ENCODE results near the gene PCDHA4.
"Not testable (repeated sequence)": the region's sequence is repeated elsewhere in the genome, so short reads cannot be mapped to it uniquely, and the experiment has no call there.

Gene PCDHA4

DNA sequence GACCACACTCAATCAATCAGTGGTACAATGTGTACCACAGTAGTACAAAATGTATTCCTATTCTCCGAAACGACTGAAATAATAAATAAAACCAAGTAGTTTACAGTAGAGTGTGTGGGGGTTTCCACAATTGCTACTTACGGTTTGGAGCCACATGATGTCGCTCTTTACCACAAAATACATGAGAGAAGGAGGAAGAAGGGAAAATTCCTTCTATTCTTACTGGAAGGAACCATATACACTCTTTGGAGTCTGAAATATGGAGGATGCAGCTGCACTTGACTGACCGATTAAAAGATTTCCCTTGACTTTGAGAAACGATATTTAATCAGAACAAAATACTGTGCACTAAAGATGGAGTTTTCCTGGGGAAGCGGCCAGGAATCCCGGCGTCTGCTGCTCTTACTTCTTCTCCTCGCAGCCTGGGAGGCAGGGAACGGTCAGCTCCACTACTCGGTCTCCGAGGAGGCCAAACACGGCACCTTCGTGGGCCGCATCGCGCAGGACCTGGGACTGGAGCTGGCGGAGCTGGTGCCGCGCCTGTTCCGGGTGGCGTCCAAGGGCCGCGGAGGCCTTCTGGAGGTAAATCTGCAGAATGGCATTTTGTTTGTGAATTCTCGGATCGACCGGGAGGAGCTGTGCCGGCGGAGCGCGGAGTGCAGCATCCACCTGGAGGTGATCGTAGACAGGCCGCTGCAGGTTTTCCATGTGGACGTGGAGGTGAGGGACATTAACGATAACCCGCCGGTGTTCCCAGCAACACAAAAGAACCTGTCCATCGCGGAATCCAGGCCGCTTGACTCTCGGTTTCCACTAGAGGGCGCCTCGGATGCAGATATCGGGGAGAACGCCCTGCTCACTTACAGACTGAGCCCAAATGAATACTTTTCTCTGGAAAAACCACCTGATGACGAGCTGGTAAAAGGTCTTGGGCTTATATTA lies at the start of gene PCDHA4:
PCDHA4 (plus strand) TSS at position 235 of the 942 bp plus-strand sequence.
- no peak for DNase-seq

DNA sequence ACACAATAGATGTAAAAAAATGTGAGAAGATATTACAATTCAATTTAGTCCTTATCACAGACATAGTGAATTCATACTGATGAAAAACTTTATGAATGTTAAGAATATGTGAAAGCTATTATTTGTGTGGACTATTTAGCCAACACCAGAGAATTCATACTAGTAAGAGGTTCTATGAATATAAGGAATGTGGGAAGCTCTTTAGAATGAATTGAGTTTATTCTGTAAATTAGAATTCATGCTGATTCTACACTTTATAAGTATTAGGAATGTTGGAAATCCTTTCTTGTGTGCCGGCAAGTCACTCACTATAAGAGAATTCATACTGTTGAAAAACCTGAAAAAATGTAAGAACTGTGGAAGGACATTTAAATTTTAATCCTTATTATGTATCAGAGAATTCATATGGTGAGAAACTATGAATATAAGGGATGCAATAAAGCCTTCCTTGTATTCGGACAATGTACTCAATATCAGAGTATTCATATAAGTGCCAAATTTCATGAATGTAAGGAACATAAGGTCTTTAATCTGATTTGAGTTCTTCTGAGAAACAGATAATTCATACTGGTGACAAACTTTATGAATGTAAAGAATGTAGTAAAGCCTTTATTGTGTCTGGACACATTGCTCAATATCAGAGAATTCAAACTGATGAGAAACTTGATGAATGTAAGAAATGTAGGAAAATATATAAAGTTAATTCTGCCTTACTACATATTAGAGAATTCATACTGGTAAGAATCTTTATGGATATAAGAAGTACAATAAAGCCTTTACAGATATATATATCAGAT lies 42.5 kb upstream of the PCDHA4 start:
- DNase-seq = no peak

DNA sequence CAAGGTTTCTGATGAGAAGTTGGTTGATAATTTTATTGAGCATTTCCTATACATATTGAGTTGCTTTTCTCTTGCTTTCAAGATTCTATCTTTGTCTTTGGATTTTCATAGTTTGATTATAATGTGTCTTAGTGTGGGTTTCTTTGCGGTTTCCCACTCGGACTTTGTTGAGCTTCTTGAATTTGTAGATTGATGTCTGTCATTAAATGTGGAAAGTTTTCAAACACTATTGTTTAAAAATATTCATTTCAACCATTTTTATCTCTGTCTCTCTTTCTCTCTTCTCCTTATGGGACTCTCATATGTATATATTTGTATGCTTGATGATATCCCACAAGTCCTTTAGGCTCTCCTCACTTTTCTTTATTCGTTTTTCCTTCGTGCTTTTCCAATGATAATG lies 39.4 kb upstream of the PCDHA4 start:
- DNase-seq = no peak

DNA sequence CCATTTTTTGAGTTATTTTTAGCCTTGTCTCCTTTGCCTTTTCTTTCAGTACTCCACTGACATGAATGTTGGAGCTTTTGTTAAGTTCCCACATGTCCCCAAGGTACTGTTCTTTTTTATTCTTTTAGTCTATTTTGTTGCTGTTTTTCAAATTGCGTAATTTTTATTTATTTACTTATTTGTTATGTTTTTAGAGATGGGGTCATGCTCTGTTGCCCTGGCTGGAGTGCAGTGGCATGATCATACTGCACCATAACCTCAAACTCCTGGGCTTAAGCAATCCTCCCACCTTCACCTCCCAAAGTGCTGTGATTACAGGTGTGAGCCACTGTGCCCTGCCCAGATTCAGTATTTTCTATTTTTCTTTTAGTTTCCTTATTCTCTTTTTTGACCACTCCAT lies 26.4 kb upstream of the PCDHA4 start:
- DNase-seq = no peak

DNA sequence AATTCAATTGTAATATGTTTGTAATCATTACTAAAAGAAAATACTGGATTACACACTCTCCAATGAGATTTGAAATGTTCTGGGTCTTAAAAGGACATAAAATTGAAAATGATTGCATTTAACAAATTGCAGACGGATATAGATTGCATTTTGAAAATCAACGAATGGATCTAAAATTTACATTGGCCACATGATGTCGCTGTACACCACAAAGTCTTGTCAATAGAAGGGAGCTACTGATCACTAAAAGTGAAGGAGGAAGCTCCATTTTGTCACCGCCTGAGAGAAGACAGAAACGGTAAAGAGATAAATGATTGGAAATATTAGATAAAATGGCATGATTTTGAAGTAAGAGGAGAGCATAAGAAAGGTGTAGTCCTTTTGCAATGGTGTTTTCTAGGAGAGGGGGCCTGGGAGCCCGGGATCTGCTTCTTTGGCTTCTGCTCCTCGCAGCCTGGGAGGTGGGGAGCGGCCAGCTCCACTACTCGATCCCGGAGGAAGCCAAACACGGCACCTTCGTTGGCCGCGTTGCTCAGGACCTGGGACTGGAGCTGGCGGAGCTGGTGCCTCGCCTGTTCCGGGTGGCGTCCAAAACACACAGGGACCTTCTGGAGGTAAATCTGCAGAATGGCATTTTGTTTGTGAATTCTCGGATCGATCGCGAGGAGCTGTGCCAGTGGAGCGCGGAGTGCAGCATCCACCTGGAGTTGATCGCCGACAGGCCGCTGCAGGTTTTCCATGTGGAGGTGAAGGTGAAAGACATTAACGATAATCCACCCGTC lies 20.8 kb upstream of the PCDHA4 start, which contains the start of gene PCDHA1:
PCDHA1 (plus strand) TSS at position 236 of the 782 bp plus-strand sequence.
- no peak for DNase-seq

DNA sequence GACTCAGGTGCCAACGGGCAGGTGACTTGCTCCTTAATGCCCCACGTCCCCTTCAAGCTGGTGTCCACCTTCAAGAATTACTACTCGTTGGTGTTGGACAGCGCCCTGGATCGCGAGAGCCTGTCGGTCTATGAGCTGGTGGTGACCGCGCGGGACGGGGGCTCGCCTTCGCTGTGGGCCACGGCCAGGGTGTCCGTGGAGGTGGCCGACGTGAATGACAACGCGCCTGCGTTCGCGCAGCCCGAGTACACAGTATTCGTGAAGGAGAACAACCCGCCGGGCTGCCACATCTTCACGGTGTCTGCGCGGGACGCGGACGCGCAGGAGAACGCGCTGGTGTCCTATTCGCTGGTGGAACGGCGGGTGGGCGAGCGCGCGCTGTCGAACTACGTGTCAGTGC lies 19.4 kb upstream of the PCDHA4 start:
- not testable (repeated sequence) for DNase-seq

DNA sequence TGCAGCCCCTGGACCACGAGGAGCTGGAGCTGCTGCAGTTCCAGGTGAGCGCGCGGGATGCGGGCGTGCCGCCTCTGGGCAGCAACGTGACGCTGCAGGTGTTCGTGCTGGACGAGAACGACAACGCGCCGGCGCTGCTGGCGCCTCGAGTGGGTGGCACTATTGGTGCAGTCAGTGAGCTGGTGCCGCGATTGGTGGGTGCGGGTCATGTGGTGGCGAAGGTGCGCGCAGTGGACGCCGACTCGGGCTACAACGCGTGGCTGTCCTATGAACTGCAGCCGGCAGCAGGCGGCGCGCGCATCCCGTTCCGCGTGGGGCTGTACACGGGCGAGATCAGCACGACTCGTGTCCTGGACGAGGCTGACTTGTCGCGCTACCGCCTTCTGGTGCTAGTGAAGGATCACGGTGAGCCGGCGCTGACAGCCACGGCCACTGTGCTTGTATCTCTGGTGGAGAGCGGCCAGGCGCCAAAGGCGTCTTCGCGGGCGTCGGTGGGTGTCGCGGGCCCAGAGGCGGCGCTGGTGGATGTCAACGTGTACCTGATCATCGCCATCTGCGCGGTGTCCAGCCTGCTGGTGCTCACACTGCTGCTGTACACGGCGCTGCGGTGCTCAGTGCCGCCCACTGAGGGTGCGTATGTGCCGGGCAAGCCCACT lies 18.9 kb upstream of the PCDHA4 start:
- not testable (repeated sequence) for DNase-seq

DNA sequence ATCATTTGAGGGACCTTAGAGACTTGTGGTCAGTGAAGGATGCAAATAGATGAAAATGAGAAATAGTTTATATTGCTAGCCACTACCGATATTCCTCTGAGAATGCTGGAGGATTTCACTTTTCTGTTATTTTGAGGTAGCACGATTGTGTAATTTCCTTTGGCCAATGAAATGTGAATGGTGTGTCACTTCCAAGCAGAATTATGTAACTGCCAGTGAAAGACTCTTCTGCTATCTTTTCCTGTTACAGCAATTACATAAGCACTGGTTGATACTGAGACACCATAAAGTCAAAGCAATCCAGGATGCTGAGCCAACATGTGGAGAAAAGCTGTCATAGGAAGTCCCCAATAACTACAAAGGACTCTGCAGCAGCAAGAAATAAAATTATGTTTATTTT lies 15.8 kb upstream of the PCDHA4 start:
- DNase-seq = no peak

DNA sequence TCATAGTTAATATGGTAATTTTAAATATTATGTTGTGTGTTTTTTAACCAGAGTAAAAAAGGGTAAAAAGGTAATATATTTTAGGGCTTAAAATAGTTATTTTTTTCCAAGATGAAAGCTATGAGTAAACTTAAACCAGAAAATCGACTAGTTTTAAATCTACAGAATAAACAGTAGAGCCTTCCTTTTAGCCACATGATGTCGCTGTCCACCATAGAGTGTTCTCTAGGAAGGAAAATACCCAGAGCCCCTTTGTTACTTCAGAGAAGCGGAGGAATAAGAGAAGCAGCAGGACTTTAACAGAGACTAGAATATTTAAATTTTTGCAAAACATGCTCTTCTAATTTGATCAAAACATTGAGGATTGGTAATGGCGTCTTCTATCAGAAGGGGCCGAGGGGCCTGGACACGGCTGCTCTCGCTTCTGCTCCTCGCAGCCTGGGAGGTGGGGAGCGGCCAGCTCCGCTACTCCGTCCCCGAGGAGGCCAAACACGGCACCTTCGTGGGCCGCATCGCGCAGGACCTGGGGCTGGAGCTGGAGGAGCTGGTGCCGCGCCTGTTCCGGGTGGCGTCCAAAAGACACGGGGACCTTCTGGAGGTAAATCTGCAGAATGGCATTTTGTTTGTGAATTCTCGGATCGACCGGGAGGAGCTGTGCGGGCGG lies 12.1 kb upstream of the PCDHA4 start, which contains the start of gene PCDHA2:
PCDHA2 (plus strand) TSS at position 258 of the 664 bp plus-strand sequence.
- no peak for DNase-seq

DNA sequence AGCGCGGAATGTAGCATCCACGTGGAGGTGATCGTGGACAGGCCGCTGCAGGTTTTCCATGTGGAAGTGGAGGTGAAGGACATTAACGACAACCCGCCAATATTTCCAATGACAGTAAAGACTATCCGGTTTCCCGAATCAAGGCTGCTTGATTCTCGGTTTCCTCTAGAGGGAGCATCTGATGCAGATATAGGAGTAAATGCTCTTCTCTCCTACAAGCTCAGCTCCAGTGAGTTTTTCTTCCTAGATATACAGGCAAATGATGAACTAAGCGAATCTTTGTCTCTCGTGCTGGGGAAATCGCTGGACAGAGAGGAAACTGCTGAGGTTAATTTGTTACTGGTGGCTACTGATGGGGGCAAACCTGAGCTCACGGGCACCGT lies 11.6 kb upstream of the PCDHA4 start:
- no peak for DNase-seq

DNA sequence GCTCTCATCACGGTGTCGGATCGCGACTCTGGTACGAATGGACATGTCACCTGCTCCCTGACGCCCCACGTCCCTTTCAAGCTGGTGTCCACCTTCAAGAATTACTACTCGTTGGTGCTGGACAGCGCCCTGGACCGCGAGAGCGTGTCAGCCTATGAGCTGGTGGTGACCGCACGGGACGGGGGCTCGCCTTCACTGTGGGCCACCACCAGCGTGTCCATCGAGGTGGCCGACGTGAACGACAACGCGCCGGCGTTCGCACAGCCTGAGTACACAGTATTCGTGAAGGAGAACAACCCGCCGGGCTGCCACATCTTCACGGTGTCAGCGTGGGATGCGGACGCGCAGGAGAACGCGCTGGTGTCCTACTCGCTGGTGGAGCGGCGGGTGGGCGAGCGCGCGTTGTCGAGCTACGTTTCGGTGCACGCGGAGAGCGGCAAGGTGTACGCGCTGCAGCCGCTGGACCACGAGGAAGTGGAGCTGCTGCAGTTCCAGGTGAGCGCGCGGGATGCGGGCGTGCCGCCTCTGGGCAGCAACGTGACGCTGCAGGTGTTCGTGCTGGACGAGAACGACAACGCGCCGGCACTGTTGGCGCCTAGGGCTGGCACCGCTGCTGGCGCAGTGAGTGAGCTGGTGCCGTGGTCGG lies 10.7 kb upstream of the PCDHA4 start:
- DNase-seq = not testable (repeated sequence)

DNA sequence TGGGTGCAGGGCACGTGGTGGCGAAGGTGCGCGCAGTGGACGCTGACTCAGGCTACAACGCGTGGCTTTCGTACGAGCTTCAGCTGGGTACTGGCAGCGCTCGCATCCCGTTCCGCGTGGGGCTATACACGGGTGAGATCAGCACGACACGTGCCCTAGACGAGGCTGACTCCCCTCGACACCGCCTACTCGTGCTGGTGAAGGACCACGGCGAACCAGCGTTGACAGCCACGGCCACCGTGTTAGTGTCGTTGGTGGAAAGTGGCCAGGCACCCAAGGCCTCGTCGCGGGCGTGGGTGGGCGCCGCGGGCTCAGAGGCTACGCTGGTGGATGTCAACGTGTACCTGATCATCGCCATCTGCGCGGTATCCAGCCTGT lies 10.2 kb upstream of the PCDHA4 start:
- DNase-seq = no peak

DNA sequence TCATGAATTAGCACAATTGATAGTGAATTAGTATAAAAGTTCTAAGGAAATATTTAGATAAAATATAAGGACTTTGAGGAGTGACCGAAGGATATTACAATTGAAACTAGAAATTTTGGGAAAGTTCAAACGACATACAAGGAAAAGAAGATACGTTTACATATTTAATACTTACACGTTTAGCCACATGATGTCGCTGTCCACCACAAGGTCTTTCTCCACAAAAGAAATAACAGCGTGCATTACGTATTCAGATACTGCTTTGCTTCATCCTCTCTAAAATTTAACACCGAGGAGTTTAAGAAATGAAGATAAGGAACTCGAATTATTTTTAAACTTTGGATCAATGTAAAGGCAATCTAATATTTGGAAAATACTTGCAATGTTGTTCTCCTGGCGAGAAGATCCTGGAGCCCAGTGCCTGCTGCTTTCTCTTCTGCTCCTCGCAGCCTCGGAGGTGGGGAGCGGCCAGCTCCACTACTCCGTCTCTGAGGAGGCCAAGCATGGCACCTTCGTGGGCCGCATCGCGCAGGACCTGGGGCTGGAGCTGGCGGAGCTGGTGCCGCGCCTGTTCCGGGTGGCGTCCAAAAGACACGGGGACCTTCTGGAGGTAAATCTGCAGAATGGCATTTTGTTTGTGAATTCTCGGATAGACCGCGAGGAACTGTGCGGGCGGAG lies 5.9 kb upstream of the PCDHA4 start, which contains the start of gene PCDHA3:
PCDHA3 (plus strand) TSS at position 242 of the 678 bp plus-strand sequence.
- no peak for DNase-seq

DNA sequence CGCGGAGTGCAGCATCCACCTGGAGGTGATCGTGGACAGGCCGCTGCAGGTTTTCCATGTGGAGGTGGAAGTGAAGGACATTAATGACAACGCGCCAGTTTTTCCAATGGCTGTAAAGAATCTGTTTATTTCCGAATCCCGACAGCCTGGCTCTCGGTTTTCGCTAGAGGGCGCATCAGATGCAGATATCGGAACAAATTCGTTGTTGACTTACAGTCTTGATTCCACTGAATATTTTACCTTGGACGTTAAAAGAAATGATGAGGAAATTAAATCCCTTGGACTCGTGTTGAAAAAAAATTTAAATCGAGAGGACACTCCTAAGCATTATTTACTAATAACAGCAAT lies 5.4 kb upstream of the PCDHA4 start:
- no peak for DNase-seq

DNA sequence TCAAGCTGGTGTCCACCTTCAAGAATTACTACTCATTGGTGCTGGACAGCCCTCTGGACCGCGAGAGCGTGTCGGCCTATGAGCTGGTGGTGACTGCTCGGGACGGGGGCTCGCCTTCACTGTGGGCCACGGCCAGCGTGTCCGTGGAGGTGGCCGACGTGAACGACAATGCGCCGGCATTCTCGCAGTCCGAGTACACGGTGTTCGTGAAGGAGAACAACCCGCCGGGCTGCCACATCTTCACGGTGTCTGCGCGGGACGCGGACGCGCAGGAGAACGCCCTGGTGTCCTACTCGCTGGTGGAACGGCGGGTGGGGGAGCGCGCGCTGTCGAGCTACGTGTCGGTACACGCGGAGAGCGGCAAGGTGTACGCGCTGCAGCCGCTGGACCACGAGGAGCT lies 4.5 kb upstream of the PCDHA4 start:
- not testable (repeated sequence) for DNase-seq

DNA sequence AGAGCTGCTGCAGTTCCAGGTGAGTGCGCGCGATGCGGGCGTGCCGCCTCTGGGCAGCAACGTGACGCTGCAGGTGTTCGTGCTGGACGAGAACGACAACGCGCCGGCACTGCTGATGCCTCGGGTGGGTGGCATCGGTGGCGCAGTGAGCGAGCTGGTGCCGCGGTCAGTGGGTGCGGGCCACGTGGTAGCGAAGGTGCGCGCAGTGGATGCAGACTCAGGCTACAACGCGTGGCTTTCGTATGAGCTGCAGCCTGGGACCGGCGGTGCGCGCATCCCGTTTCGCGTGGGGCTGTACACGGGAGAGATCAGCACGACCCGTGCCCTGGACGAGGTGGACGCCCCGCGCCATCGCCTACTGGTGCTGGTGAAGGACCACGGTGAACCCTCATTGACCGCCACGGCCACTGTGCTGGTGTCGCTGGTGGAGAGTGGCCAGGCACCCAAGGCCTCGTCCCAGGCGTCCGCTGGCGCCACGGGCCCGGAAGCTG lies 4.0 kb upstream of the PCDHA4 start:
- no peak for DNase-seq

DNA sequence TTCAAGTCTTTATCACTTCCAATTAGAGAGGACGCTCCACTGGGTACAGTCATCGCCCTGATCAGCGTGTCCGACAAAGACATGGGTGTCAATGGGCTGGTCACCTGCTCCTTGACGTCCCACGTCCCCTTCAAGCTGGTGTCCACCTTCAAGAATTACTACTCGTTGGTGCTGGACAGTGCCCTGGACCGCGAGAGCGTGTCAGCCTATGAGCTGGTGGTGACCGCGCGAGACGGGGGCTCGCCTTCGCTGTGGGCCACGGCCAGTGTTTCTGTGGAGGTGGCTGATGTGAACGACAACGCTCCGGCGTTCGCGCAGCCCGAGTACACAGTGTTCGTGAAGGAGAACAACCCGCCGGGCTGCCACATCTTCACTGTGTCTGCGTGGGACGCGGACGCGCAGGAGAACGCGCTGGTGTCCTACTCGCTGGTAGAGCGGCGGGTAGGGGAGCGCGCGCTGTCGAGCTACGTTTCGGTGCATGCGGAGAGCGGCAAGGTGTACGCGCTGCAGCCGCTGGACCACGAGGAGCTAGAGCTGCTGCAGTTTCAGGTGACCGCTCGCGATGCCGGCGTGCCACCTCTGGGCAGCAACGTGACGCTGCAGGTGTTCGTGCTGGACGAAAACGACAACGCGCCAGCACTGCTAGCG lies 1.5 kb downstream of the PCDHA4 start:
- DNase-seq = not testable (repeated sequence)

DNA sequence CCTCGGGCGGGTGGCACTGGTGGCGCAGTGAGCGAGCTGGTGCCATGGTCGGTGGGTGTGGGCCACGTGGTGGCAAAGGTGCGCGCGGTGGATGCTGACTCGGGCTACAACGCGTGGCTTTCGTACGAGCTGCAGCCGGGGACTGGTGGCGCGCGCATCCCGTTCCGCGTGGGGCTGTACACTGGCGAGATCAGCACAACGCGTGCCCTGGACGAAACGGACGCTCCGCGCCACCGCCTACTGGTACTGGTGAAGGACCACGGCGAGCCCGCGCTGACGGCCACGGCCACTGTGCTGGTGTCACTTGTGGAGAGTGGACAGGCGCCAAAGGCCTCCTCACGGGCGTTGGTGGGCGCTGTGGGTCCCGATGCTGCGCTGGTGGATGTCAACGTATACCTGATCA lies 2.0 kb downstream of the PCDHA4 start:
- DNase-seq = no peak

DNA sequence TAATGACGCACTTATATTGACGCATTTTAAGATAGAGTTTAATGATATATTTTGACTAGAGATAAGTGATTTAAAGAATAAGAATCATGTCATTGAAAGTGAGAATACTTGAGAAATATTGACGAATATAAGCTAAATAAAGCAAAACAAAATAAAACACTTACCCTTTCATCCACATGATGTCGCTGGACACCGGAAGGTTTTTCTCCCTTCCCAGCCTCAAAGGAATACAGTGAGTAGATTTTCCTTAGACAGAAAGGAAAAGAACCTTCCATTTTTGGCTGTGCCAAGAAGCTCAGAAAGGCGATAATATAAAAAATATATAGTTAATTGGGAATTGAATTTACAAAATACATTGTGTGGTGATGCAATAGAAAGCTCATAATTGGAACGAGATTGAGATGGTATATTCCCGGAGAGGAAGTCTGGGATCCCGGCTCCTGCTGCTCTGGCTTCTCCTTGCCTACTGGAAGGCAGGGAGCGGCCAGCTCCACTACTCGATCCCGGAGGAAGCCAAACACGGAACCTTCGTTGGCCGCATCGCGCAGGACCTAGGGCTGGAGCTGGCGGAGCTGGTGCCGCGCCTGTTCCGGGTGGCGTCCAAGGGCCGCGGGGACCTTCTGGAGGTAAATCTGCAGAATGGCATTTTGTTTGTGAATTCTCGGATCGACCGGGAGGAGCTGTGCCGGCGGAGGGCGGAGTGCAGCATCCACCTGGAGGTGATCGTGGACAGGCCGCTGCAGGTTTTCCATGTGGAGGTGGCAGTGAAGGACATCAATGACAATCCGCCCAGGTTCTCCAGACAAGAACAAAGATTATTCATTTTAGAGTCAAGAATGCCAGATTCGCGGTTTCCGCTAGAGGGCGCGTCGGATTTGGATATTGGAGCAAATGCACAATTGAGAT lies 14.8 kb downstream of the PCDHA4 start, which contains the start of gene PCDHA5:
PCDHA5 (plus strand) TSS at position 239 of the 906 bp plus-strand sequence.
- DNase-seq = peak; percentile 56

Data from COR-L47 (cell line).